K562 (cell line): ENCODE results near the gene TAC3. TPM values are rescaled to one million over a fixed set of nuclear protein-coding genes. Genes with fewer than 3 reads are reported as not detected.

Source experiments
- ATAC-seq: fragments of 200-7000 bp; cut with Tn5 transposase; 3 replicates; pipeline ENCODE4 v1.9.1; 2020; ENCODE audit warnings: moderate library complexity
- BruUV-seq: library from RNA; stranded (reverse); fragments of 400-500 nt; replicated peaks from 2 replicates; lab custom pipeline; 2021; lab: Mats Ljungman, UMichigan
- CTCF ChIA-PET: fragments of 300-600 bp; formaldehyde crosslinking; extraction: SDS; loops from one replicate; lab custom pipeline; 2021; ENCODE audit warnings: low intra/inter-chr PET ratio; lab: Yijun Ruan, JAX
- POLR2A ChIA-PET: fragments of 300-600, 350-650 bp; sonication (Branson Sonifier 250); formaldehyde crosslinking; extraction: SDS; loops from one replicate; lab custom pipeline; 2021; ENCODE audit warnings: antibody characterized with exemption, inconsistent platforms; lab: Yijun Ruan, JAX
- DNase-seq, 4 experiments: peaks; one replicate each; pipeline versions ENCODE4 v3.0.0 to v3.0.0-alpha.2; 2011 to 2018; ENCODE audit warnings: low spot score in 3 of 4, mixed read lengths in 3 of 4; ENCODE audit errors: extremely low read depth in 1 of 4
- FAIRE-seq: peaks from 2 replicates; lab custom pipeline; 2011; peaks lifted over from hg19 to GRCh38; lab: Jason Lieb, UNC
- H2AFZ ChIP-seq: 2 replicates; pipeline ENCODE4 v1.6.0; 2011; ENCODE audit warnings: low read depth, low read length, control low read depth, inconsistent platforms
- H3K27ac ChIP-seq: fragments of 200-600 bp; 3 replicates; pipeline ENCODE4 v1.8.0; 2011; ENCODE audit warnings: low read depth, mild to moderate bottlenecking, control low read depth, inconsistent platforms, low read length, moderate library complexity, mixed read lengths; ENCODE audit errors: extremely low read depth
- H3K27me3 ChIP-seq, 2 experiments: fragments of 300-600 bp in 1 of 2; 2 replicates in 1 of 2; 3 replicates in 1 of 2; pipeline versions ENCODE4 v1.6.0 to v1.8.0; 2011; ENCODE audit warnings: inconsistent platforms in 2 of 2, low read length in 2 of 2, mild to moderate bottlenecking in 1 of 2, mixed read lengths in 1 of 2, moderate library complexity in 1 of 2; ENCODE audit not compliant: control insufficient read depth in 2 of 2, insufficient read depth in 2 of 2
- H3K36me3 ChIP-seq: fragments of 300-600 bp; 3 replicates; pipeline ENCODE4 v1.8.0; 2011; ENCODE audit warnings: mild to moderate bottlenecking, low read length, inconsistent platforms; ENCODE audit not compliant: control insufficient read depth, insufficient read depth
- H3K4me1 ChIP-seq, 2 experiments: fragments of 200-600 bp in 1 of 2; replicated peaks in 1 of 2; 2 replicates in 1 of 2; 3 replicates in 1 of 2; pipeline versions ENCODE4 v1.5.1 to v1.8.0; 2011; ENCODE audit warnings: inconsistent platforms in 2 of 2, low read length in 2 of 2, mild to moderate bottlenecking in 1 of 2, mixed read lengths in 1 of 2, moderate library complexity in 1 of 2; ENCODE audit not compliant: control insufficient read depth in 2 of 2, insufficient read depth in 2 of 2
- H3K4me2 ChIP-seq: 2 replicates; pipeline ENCODE4 v1.6.1; 2011; ENCODE audit warnings: low read length, control low read depth, inconsistent platforms, mixed read lengths; ENCODE audit not compliant: insufficient read depth
- H3K4me3 ChIP-seq: fragments of 200-600 bp; sonication (generic), shearing (Covaris generic); 2 replicates; pipeline ENCODE4 v1.5.1; 2016; ENCODE audit warnings: control low read depth, inconsistent platforms
- H3K79me2 ChIP-seq: fragments of 200-600 bp; 3 replicates; pipeline ENCODE4 v1.8.0; 2011; ENCODE audit warnings: low read length, inconsistent platforms; ENCODE audit not compliant: control insufficient read depth, insufficient read depth
- H3K9ac ChIP-seq, 2 experiments: 2 replicates each; pipeline versions ENCODE4 v1.6.0 to v1.6.1; 2011; ENCODE audit warnings: low read depth in 2 of 2, low read length in 2 of 2, control low read depth in 1 of 2, inconsistent platforms in 1 of 2, mild to moderate bottlenecking in 1 of 2, mixed read lengths in 1 of 2; ENCODE audit not compliant: insufficient read depth in 1 of 2
- H3K9me1 ChIP-seq: one replicate; pipeline ENCODE4 v1.6.0; 2011; ENCODE audit warnings: inconsistent platforms, mild to moderate bottlenecking, low read length, moderate library complexity; ENCODE audit not compliant: control insufficient read depth, insufficient read depth
- H3K9me3 ChIP-seq: replicated peaks from 2 replicates; pipeline ENCODE4 v1.5.1; 2011; ENCODE audit warnings: low read depth, low read length, inconsistent platforms; ENCODE audit not compliant: control insufficient read depth, insufficient read depth
- H4K20me1 ChIP-seq: replicated peaks from 2 replicates; pipeline ENCODE4 v1.6.1; 2011; ENCODE audit warnings: low read length, inconsistent platforms, mixed read lengths; ENCODE audit not compliant: control insufficient read depth, insufficient read depth
- AFF1 ChIP-seq, 2 experiments: fragments of 450-650 bp; IDR thresholded peaks; 2 replicates each; pipeline ENCODE4 v1.6.1; 2018; ENCODE audit warnings: mild to moderate bottlenecking in 2 of 2, low read depth in 1 of 2; ENCODE audit not compliant: partially characterized antibody in 2 of 2
- FOXO4 ChIP-seq: fragments of 450-650 bp; formaldehyde crosslinking; IDR thresholded peaks from 2 replicates; pipeline ENCODE4 v1.4.0; 2020; ENCODE audit warnings: mild to moderate bottlenecking, moderate library complexity
- KDM2B ChIP-seq: fragments of 250-450 bp; sonication (Bioruptor Pico); IDR thresholded peaks from 2 replicates; pipeline ENCODE4 v1.8.0; 2021; ENCODE audit warnings: mild to moderate bottlenecking, moderate library complexity
- MECOM ChIP-seq: fragments of 250-450 bp; sonication (Bioruptor Pico); IDR thresholded peaks from 2 replicates; pipeline ENCODE4 v1.8.0; 2022; ENCODE audit warnings: inconsistent platforms
- PRPF4 ChIP-seq: fragments of 200-400 bp; formaldehyde crosslinking; IDR thresholded peaks from one replicate; pipeline ENCODE4 v1.6.1; 2017; ENCODE audit warnings: low read length, low read depth, mild to moderate bottlenecking; ENCODE audit not compliant: insufficient read depth, poor library complexity, severe bottlenecking
- WGBS: fragments of 100-300 bp; shearing (Covaris generic); methylation state at CpG from one replicate; pipeline ENCODE4 v1.1.6; 2016; ENCODE audit warnings: low coverage, mixed read lengths; ENCODE audit not compliant: insufficient coverage; ENCODE audit errors: missing lambda C conversion rate; 5-methylcytosine and 5-hydroxymethylcytosine counted together
- in situ Hi-C: fragments of 300-500 bp; cut with MboI; formaldehyde crosslinking; loops from 4 replicates; pipeline ENCODE4 v1.15.0; 2018; ENCODE audit warnings: inconsistent platforms, mixed read lengths
- intact Hi-C: fragments of 100-400 bp; cut with micrococcal nuclease; formaldehyde crosslinking; loops from 2 replicates; pipeline ENCODE4 v1.14.2; 2022
- polyA plus RNA-seq, 8 experiments: library from polyadenylated mRNA; depleted of rRNA in 4 of 8; stranded (reverse) in 5 of 8; unstranded in 3 of 8; fragments of >200 nt; fragmentation: Nextera tagmentation in 2 of 8; fragmentation: Illumina TruSeq in 1 of 8; extraction: Ambion mirVana in 2 of 8; extraction: Trizol in 1 of 8; gene quantifications; 2 replicates each; pipeline versions ENCODE4 v1.2.1 to v1.2.3, GENCODE V29; 2011 to 2014; ENCODE audit warnings: inconsistent platforms in 1 of 8, missing spikeins in 1 of 8
- total RNA-seq, 7 experiments: library from RNA; depleted of rRNA in 6 of 7; stranded (reverse); fragments of >200 nt in 6 of 7; fragmentation: Illumina TruSeq in 2 of 7; extraction: Trizol in 2 of 7; gene quantifications; 2 replicates each; pipeline versions ENCODE4 v1.2.1 to v1.2.3, GENCODE V29; 2011 to 2021; ENCODE audit warnings: low replicate concordance in 1 of 7

The TAC3 gene
- total and polyA plus RNA-seq, 9 of the 15 experiments (the other 6 are each of a cell fraction or from before 2014, with no cell fraction given), result 0.29 to 2.8 (median 1.4) TPM

- CTCF ChIA-PET, result no interaction called here
- peaks cover 14 to 30% of the 10 kb centered on the region in 2 experiments; a peak in 4 of 5 replicates for H3K4me1 ChIP-seq
- no peak overlapping the region for H3K27ac ChIP-seq
- POLR2A ChIA-PET, result interaction anchor here (1.0 kb wide), 1 partner anchor 327 kb away, joined by 3 read pairs; no protein-coding TSS in a partner anchor
- peaks cover 28% of the 10 kb centered on the region for H3K79me2 ChIP-seq
- no peaks in the 10 kb centered on the region; the same call in 1 of the 2 replicates for H4K20me1 ChIP-seq
- in situ Hi-C loops (no loop called here), intact Hi-C loops (no loop called here)
- FAIRE-seq, result no peak
- no peak overlapping the region for H2AFZ ChIP-seq
- H3K9ac ChIP-seq, result no peak overlapping the region
- TF ChIP-seq AFF1 (IDR thresholded peaks at IDR 0.05; ENCODE audit: low read depth in 1 of 2, partially characterized antibody in 2 of 2) (no peak), MECOM (no peak), PRPF4 (no peak), KDM2B (CRISPR knock-in tag) (no peak), FOXO4 (CRISPR knock-in tag) (no peak)
- TF ChIP-seq, all 486 proteins: peak for 0
- Histone ChIP-seq H3K4me2 (no peak overlapping the region), H3K36me3 (peaks cover 46% of the 10 kb centered on the region), H3K9me3 (no peaks in the 10 kb centered on the region), H3K4me3 (no peak overlapping the region), H3K9me1 (peaks cover 3% of the 10 kb centered on the region), H3K27me3 (no peaks in the 10 kb centered on the region)
- ATAC-seq (no peak), DNase-seq (peak in 1 of 4 experiments; percentile 9)
- BruUV-seq, result no TSS peak
- WGBS, result 93% methylated on average over 6 of the region's 6 CpGs
These were observed 18.0 kb downstream of the TAC3 start for GRCh38 chr12:56998316-56998715.
